ENCODE results near the gene GOLGA6A.

GOLGA6A gene

GRCh38 chr15:74027688-74028087, 54.7 kb downstream of the GOLGA6A start:
- no peak for TF ChIP-seq CTCF (IDR thresholded peaks at IDR 0.05)
- Histone ChIP-seq H3K27ac (no peak overlapping the region), H3K4me3 (no peak overlapping the region)
- DNase-seq (ENCODE audit: low spot score): no peak

- Histone ChIP-seq H3K27ac (peak overlapping the region in 1 of 2 donors; percentile 5), H3K4me3 (no peak overlapping the region)
- no peak for TF ChIP-seq CTCF (IDR thresholded peaks at IDR 0.05)
- no peak for DNase-seq (ENCODE audit: low spot score)
These were observed 56.9 kb downstream of the GOLGA6A start for GRCh38 chr15:74025436-74025835.

- H3K27ac ChIP-seq: peak overlapping the region in 1 of 2 donors; percentile 5
- H3K4me3 ChIP-seq: no peak overlapping the region
- TF ChIP-seq CTCF (IDR thresholded peaks at IDR 0.05): no peak
- DNase-seq (ENCODE audit: low spot score): no peak
These were observed 57.7 kb downstream of the GOLGA6A start for GRCh38 chr15:74024687-74025086.

- DNase-seq (ENCODE audit: low spot score): no peak
- H3K27ac ChIP-seq: no peak overlapping the region
- H3K4me3 ChIP-seq: no peak overlapping the region
- TF ChIP-seq CTCF (IDR thresholded peaks at IDR 0.05): no peak
These were observed 59.5 kb downstream of the GOLGA6A start for GRCh38 chr15:74022706-74023470.

Data from coronary artery (tissue), 2 donors.